H1 (cell line): ENCODE data around the gene VASN.

Source experiments
- CEBPB ChIP-seq: IDR thresholded peaks from 2 replicates; pipeline ENCODE4 v1.6.1; 2012; ENCODE audit warnings: low read depth, low read length
- CHD1 ChIP-seq: IDR thresholded peaks from 2 replicates; pipeline ENCODE4 v1.6.1; 2012; ENCODE audit warnings: low read depth, low read length, improper control_type of control experiment
- EZH2 ChIP-seq: fragments of 200-600 bp; sonication (generic); IDR thresholded peaks from 2 replicates; pipeline ENCODE4 v1.7.1; 2012; ENCODE audit warnings: low read depth, mild to moderate bottlenecking, moderate library complexity, low read length, inconsistent platforms; ENCODE audit not compliant: severe bottlenecking
- GTF2F1 ChIP-seq: IDR thresholded peaks from 2 replicates; pipeline ENCODE4 v1.6.1; 2012; ENCODE audit warnings: low read depth, low read length, improper control_type of control experiment, borderline replicate concordance
- MAX ChIP-seq: IDR thresholded peaks from 2 replicates; pipeline ENCODE4 v1.6.1; 2012; ENCODE audit warnings: inconsistent platforms
- POLR2A ChIP-seq, 2 experiments: IDR thresholded peaks; 1 replicate in 1 of 2; 2 replicates in 1 of 2; pipeline ENCODE4 v1.6.1; 2011; ENCODE audit warnings: low read depth in 2 of 2, low read length in 2 of 2, mild to moderate bottlenecking in 2 of 2; ENCODE audit errors: control extremely low read depth in 1 of 2
- POLR2AphosphoS5 ChIP-seq: IDR thresholded peaks from 2 replicates; pipeline ENCODE4 v1.6.1; 2011; ENCODE audit warnings: low read depth, low read length
- RNF2 ChIP-seq: fragments of 200-900, 300-1000 bp; sonication (generic); IDR thresholded peaks from 2 replicates; pipeline ENCODE4 v1.7.1; 2016; ENCODE audit warnings: borderline replicate concordance, low read depth, mild to moderate bottlenecking, antibody characterized with exemption, low read length; ENCODE audit not compliant: poor library complexity, severe bottlenecking; ENCODE audit errors: missing control alignments
- TEAD4 ChIP-seq: IDR thresholded peaks from 2 replicates; pipeline ENCODE4 v1.6.1; 2012; ENCODE audit warnings: low read depth, low read length, inconsistent platforms, mixed read lengths
- YY1 ChIP-seq: IDR thresholded peaks from 2 replicates; pipeline ENCODE4 v1.6.1; 2011; ENCODE audit warnings: low read depth, mild to moderate bottlenecking, low read length
- TF ChIP-seq, protein P1 (sequence below), 3 experiments: IDR thresholded peaks; 1 replicate in 2 of 3; 2 replicates in 1 of 3; pipeline versions ENCODE4 v1.5.1 to v1.6.1; 2011; ENCODE audit warnings: low read length in 3 of 3, mild to moderate bottlenecking in 3 of 3, inconsistent platforms in 2 of 3, low read depth in 1 of 3, moderate library complexity in 1 of 3; ENCODE audit not compliant: insufficient read depth in 1 of 3; ENCODE audit errors: control extremely low read depth in 1 of 3

- TF ChIP-seq, protein P1, sequence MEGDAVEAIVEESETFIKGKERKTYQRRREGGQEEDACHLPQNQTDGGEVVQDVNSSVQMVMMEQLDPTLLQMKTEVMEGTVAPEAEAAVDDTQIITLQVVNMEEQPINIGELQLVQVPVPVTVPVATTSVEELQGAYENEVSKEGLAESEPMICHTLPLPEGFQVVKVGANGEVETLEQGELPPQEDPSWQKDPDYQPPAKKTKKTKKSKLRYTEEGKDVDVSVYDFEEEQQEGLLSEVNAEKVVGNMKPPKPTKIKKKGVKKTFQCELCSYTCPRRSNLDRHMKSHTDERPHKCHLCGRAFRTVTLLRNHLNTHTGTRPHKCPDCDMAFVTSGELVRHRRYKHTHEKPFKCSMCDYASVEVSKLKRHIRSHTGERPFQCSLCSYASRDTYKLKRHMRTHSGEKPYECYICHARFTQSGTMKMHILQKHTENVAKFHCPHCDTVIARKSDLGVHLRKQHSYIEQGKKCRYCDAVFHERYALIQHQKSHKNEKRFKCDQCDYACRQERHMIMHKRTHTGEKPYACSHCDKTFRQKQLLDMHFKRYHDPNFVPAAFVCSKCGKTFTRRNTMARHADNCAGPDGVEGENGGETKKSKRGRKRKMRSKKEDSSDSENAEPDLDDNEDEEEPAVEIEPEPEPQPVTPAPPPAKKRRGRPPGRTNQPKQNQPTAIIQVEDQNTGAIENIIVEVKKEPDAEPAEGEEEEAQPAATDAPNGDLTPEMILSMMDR (IDR thresholded peaks at IDR 0.05; ENCODE audit: control extremely low read depth in 1 of 3, insufficient read depth in 1 of 3, low read depth in 1 of 3, low read length in 3 of 3): no peak; a peak in 1 of 4 replicates
- TF ChIP-seq POLR2A (IDR thresholded peaks at IDR 0.05; ENCODE audit: control extremely low read depth in 1 of 2, low read depth in 2 of 2, low read length in 2 of 2) (peak in 1 of 2 experiments; percentile 55; a peak in 2 of 3 replicates), GTF2F1 (no peak), TEAD4 (peak; percentile 97), POLR2AphosphoS5 (0 out of 2 replicates have a peak, but pooled peaks have one; percentile 18), YY1 (peak; percentile 24; the same call in 1 of the 2 replicates), EZH2 (no peak), RNF2 (no peak), CEBPB (no peak), MAX (peak; percentile 67), CHD1 (no peak)
Observed at GRCh38 chr16:4392382-4393239, 21.0 kb downstream of the VASN start.
